Stimulated activated CD4-positive, alpha-beta T cell treated with anti-CD3 and anti-CD28 coated beads, Interleukin-1b, Interleukin-23, amount 100 ng/mL, for 4 hours (primary cell): Measurements from ENCODE around the gene FBLN2.

ENCODE experiments used
- DNase-seq, 2 donors: peaks; one replicate each; pipeline ENCODE4 v3.0.0-alpha.2; 2020; ENCODE audit warnings: low read depth in 2 of 2

The FBLN2 gene

GRCh38 chr3:13622356-13622755 is 73.4 kb downstream of the FBLN2 start:
- no peak for DNase-seq

- DNase-seq: no peak
Observed at GRCh38 chr3:13623101-13623654, 74.3 kb downstream of the FBLN2 start.

- DNase-seq: no peak
Observed at GRCh38 chr3:13624021-13624420, 75.1 kb downstream of the FBLN2 start.

- DNase-seq: no peak
Observed at GRCh38 chr3:13624671-13625125, 75.8 kb downstream of the FBLN2 start.

GRCh38 chr3:13626396-13626795 is 77.5 kb downstream of the FBLN2 start:
- DNase-seq: no peak

GRCh38 chr3:13626915-13627460 is 78.1 kb downstream of the FBLN2 start:
- DNase-seq: no peak

GRCh38 chr3:13627681-13628080 is 78.8 kb downstream of the FBLN2 start:
- DNase-seq: no peak

GRCh38 chr3:13628432-13628831 is 79.5 kb downstream of the FBLN2 start:
- no peak for DNase-seq

GRCh38 chr3:13628841-13629551 is 80.1 kb downstream of the FBLN2 start:
- no peak for DNase-seq

- DNase-seq: no peak
Observed at GRCh38 chr3:13629644-13630043, 80.7 kb downstream of the FBLN2 start.

GRCh38 chr3:13631256-13631655 is 82.3 kb downstream of the FBLN2 start:
- no peak for DNase-seq

GRCh38 chr3:13633176-13633575 is 84.3 kb downstream of the FBLN2 start:
- no peak for DNase-seq

GRCh38 chr3:13634151-13634550 is 85.2 kb downstream of the FBLN2 start:
- no peak for DNase-seq

GRCh38 chr3:13634615-13635014 is 85.7 kb downstream of the FBLN2 start:
- no peak for DNase-seq

- no peak for DNase-seq
Observed at GRCh38 chr3:13636186-13636585, 87.3 kb downstream of the FBLN2 start.

- DNase-seq: no peak
Observed at GRCh38 chr3:13636874-13637273, 87.9 kb downstream of the FBLN2 start.

- no peak for DNase-seq
Observed at GRCh38 chr3:13637311-13637891, 88.5 kb downstream of the FBLN2 start.

GRCh38 chr3:13637953-13638352 is 89.0 kb downstream of the FBLN2 start:
- DNase-seq: no peak

- no peak for DNase-seq
Observed at GRCh38 chr3:13638927-13639326, 90.0 kb downstream of the FBLN2 start.

GRCh38 chr3:13642597-13642996 is 93.7 kb downstream of the FBLN2 start:
- no peak for DNase-seq

- no peak for DNase-seq
Observed at GRCh38 chr3:13644341-13645117, 95.6 kb downstream of the FBLN2 start.
